Endothelial cell of umbilical vein (primary cell): ENCODE measurements around the gene PLPP1. TPM values are rescaled to one million over a fixed set of nuclear protein-coding genes. Genes with fewer than 3 reads are reported as not detected.

ENCODE experiments used
- BruUV-seq: library from RNA; stranded (reverse); fragments of 400-500 nt; replicated peaks from 2 replicates; lab custom pipeline; 2021; lab: Mats Ljungman, UMichigan
- CTCF ChIA-PET: fragments of 300-600, 350-600 bp; sonication (Branson Sonifier 250); formaldehyde crosslinking; loops from one replicate; lab custom pipeline; 2021; ENCODE audit warnings: antibody characterized with exemption, inconsistent platforms; lab: Charles Lee
- POLR2A ChIA-PET: fragments of 300-600, 350-600 bp; sonication (Branson Sonifier 250); formaldehyde crosslinking; loops from one replicate; lab custom pipeline; 2021; ENCODE audit warnings: antibody characterized with exemption, inconsistent platforms; lab: Charles Lee
- DNase-seq: peaks from one replicate; pipeline ENCODE4 v3.0.0-alpha.2; 2011; ENCODE audit warnings: low read depth, low spot score
- FAIRE-seq: peaks from 2 replicates; lab custom pipeline; 2011; peaks lifted over from hg19 to GRCh38; lab: Jason Lieb, UNC
- H2AFZ ChIP-seq: 2 replicates; pipeline ENCODE4 v1.6.0; 2012; ENCODE audit warnings: low read depth, low read length, control low read depth, inconsistent platforms
- H3K27ac ChIP-seq: 2 replicates; pipeline ENCODE4 v1.5.1; 2011; ENCODE audit warnings: low read depth, mild to moderate bottlenecking, control low read depth, low read length, moderate library complexity; ENCODE audit not compliant: insufficient read depth
- H3K27me3 ChIP-seq, 2 experiments: 2 replicates each; pipeline versions ENCODE4 v1.6.0 to v1.6.1; 2011; ENCODE audit warnings: low read length in 2 of 2, mixed read lengths in 1 of 2; ENCODE audit not compliant: control insufficient read depth in 2 of 2, insufficient read depth in 2 of 2
- H3K36me3 ChIP-seq, 2 experiments: 2 replicates in 1 of 2; 3 replicates in 1 of 2; pipeline ENCODE4 v1.5.1; 2011; ENCODE audit warnings: low read length in 2 of 2, mild to moderate bottlenecking in 1 of 2, moderate library complexity in 1 of 2; ENCODE audit not compliant: control insufficient read depth in 2 of 2, insufficient read depth in 2 of 2; ENCODE audit errors: extremely low read depth in 1 of 2
- H3K4me1 ChIP-seq: 3 replicates; pipeline ENCODE4 v1.5.1; 2011; ENCODE audit warnings: mild to moderate bottlenecking, low read length; ENCODE audit not compliant: control insufficient read depth, insufficient read depth; ENCODE audit errors: extremely low read depth
- H3K4me2 ChIP-seq: 2 replicates; pipeline ENCODE4 v1.6.1; 2011; ENCODE audit warnings: low read length, control low read depth, mixed read lengths; ENCODE audit not compliant: insufficient read depth
- H3K4me3 ChIP-seq, 3 experiments: fragments of 200-600 bp in 1 of 3; sonication (generic), shearing (Covaris generic) in 1 of 3; replicated peaks in 1 of 3; 2 replicates each; pipeline ENCODE4 v1.5.1; 2011 to 2016; ENCODE audit warnings: control low read depth in 3 of 3, low read length in 3 of 3, mild to moderate bottlenecking in 2 of 3, inconsistent platforms in 1 of 3, low read depth in 1 of 3, moderate library complexity in 1 of 3; ENCODE audit not compliant: insufficient read depth in 1 of 3
- H3K79me2 ChIP-seq: 2 replicates; pipeline ENCODE4 v1.6.0; 2012; ENCODE audit warnings: low read length, inconsistent platforms; ENCODE audit not compliant: control insufficient read depth, insufficient read depth
- H3K9ac ChIP-seq: replicated peaks from 2 replicates; pipeline ENCODE3; 2011; ENCODE audit warnings: low read length, control low read depth; ENCODE audit not compliant: insufficient read depth; ENCODE audit errors: extremely low read depth
- H3K9me1 ChIP-seq: replicated peaks from 3 replicates; pipeline ENCODE4 v1.6.0; 2011; ENCODE audit warnings: mild to moderate bottlenecking, low read length; ENCODE audit not compliant: control insufficient read depth, insufficient read depth; ENCODE audit errors: extremely low read depth
- H3K9me3 ChIP-seq: replicated peaks from 2 replicates; pipeline ENCODE4 v1.5.1; 2012; ENCODE audit warnings: low read length, inconsistent platforms; ENCODE audit not compliant: control insufficient read depth, insufficient read depth
- H4K20me1 ChIP-seq: replicated peaks from 2 replicates; pipeline ENCODE3; 2011; ENCODE audit warnings: mild to moderate bottlenecking, low read length; ENCODE audit not compliant: control insufficient read depth, insufficient read depth; ENCODE audit errors: extremely low read depth
- CTCF ChIP-seq, 2 donors: IDR thresholded peaks; 1 replicate in 1 of 2; 2 replicates in 1 of 2; pipeline ENCODE4 v1.5.1; 2011; ENCODE audit warnings: low read length in 2 of 2, mild to moderate bottlenecking in 2 of 2, moderate library complexity in 2 of 2, control low read depth in 1 of 2, inconsistent platforms in 1 of 2, low read depth in 1 of 2; ENCODE audit not compliant: insufficient read depth in 1 of 2; ENCODE audit errors: extremely low read depth in 1 of 2
- EZH2 ChIP-seq: IDR thresholded peaks from 2 replicates; pipeline ENCODE4 v1.6.1; 2012; ENCODE audit warnings: borderline replicate concordance, low read depth, mild to moderate bottlenecking, moderate library complexity, low read length, inconsistent platforms; ENCODE audit not compliant: severe bottlenecking
- FOS ChIP-seq: IDR thresholded peaks from 2 replicates; pipeline ENCODE4 v1.6.1; 2011; ENCODE audit warnings: mild to moderate bottlenecking, low read length, moderate library complexity, borderline replicate concordance; ENCODE audit not compliant: insufficient read depth
- GATA2 ChIP-seq: IDR thresholded peaks from 2 replicates; pipeline ENCODE4 v1.7.0; 2011; ENCODE audit warnings: low read depth, mild to moderate bottlenecking, moderate library complexity, mixed read lengths, low read length; ENCODE audit not compliant: insufficient read length, insufficient read depth
- JUN ChIP-seq: IDR thresholded peaks from 2 replicates; pipeline ENCODE4 v1.6.1; 2011; ENCODE audit warnings: borderline replicate concordance, low read depth; ENCODE audit not compliant: insufficient read length, insufficient read depth
- MAX ChIP-seq: IDR thresholded peaks from 2 replicates; pipeline ENCODE4 v1.6.1; 2011; ENCODE audit not compliant: insufficient read depth, insufficient read length
- MYC ChIP-seq: IDR thresholded peaks from one replicate; pipeline ENCODE4 v1.6.1; 2011; ENCODE audit warnings: mild to moderate bottlenecking, low read depth, low read length
- POLR2A ChIP-seq: IDR thresholded peaks from 2 replicates; pipeline ENCODE4 v1.6.1; 2012; ENCODE audit warnings: low read depth, mild to moderate bottlenecking, control low read depth, low read length
- POLR2AphosphoS5 ChIP-seq: IDR thresholded peaks from 2 replicates; pipeline ENCODE4 v1.6.1; 2012; ENCODE audit warnings: low read depth, mild to moderate bottlenecking, control low read depth, low read length, moderate library complexity; ENCODE audit not compliant: insufficient read depth
- dilution Hi-C: fragments of 300-500 bp; cut with MboI; formaldehyde crosslinking; loops from one replicate; pipeline ENCODE4 v1.15.0; 2019; ENCODE audit warnings: low sequenced_read_pairs; ENCODE audit not compliant: extremely low pct_ligation_motif_present
- intact Hi-C: fragments of 100-400 bp; cut with micrococcal nuclease; formaldehyde crosslinking; loops from one replicate; pipeline ENCODE4 v1.10.0; 2022
- polyA plus RNA-seq, 4 experiments: library from polyadenylated mRNA; depleted of rRNA in 3 of 4; stranded (reverse) in 3 of 4; unstranded in 1 of 4; fragments of >200 nt; gene quantifications; 2 replicates each; pipeline versions ENCODE4 v1.2.1 to v1.2.3, GENCODE V29; 2011 to 2012; ENCODE audit warnings: missing spikeins in 1 of 4
- total RNA-seq: library from RNA; stranded (reverse); gene quantifications from 2 replicates; pipeline ENCODE4 v1.2.3, GENCODE V29; 2021

The PLPP1 gene
- total and polyA plus RNA-seq, 2 donors (not counting 3 experiments of a cell fraction or from before 2014, with no cell fraction given) = 14.3 to 25.9 TPM

GRCh38 chr5:55520117-55520839 is 14.5 kb downstream of the PLPP1 start:
- H3K79me2 ChIP-seq = no peaks in the 10 kb centered on the region
- intact Hi-C loops = no loop called here
- H3K9me1 ChIP-seq = no peaks in the 10 kb centered on the region
- no peaks in the 10 kb centered on the region for H4K20me1 ChIP-seq
- H3K4me3 ChIP-seq = no peak overlapping the region
- dilution Hi-C loops = no loop called here
- ChIA-PET CTCF (interaction anchor here (0.9 to 1.1 kb wide), 3 partner anchors 11 to 14 kb away, joined by 3 to 4 read pairs (median 3); partner anchors contain the start of gene PLPP1), POLR2A (no interaction called here)
- no peak overlapping the region for H3K4me2 ChIP-seq
- FAIRE-seq (no peak), DNase-seq (no peak)
- H2AFZ ChIP-seq = no peak overlapping the region
- H3K27ac ChIP-seq = no peak overlapping the region
- no peak overlapping the region for H3K9ac ChIP-seq
- BruUV-seq = no TSS peak
- H3K4me1 ChIP-seq = no peaks in the 10 kb centered on the region
- no peaks in the 10 kb centered on the region for H3K9me3 ChIP-seq
- no peaks in the 10 kb centered on the region for H3K27me3 ChIP-seq
- TF ChIP-seq EZH2 = no peak
- TF ChIP-seq POLR2A = no peak
- TF ChIP-seq GATA2 = no peak
- TF ChIP-seq POLR2AphosphoS5 = no peak
- TF ChIP-seq MYC = no peak
- TF ChIP-seq FOS = no peak
- TF ChIP-seq MAX = no peak
- H3K36me3 ChIP-seq = no peaks in the 10 kb centered on the region

- Histone ChIP-seq H3K9me3 (no peaks in the 10 kb centered on the region), H2AFZ (no peak overlapping the region), H3K9ac (no peak overlapping the region), H3K9me1 (no peaks in the 10 kb centered on the region), H3K4me2 (no peak overlapping the region), H3K27me3 (no peaks in the 10 kb centered on the region), H3K36me3 (no peaks in the 10 kb centered on the region), H3K79me2 (no peaks in the 10 kb centered on the region), H4K20me1 (no peaks in the 10 kb centered on the region), H3K4me3 (no peak overlapping the region), H3K4me1 (no peaks in the 10 kb centered on the region), H3K27ac (no peak overlapping the region)
- ChIA-PET CTCF (no interaction called here), POLR2A (no interaction called here)
- FAIRE-seq (no peak), DNase-seq (no peak)
- dilution Hi-C loops = no loop called here
- intact Hi-C loops = no loop called here
- BruUV-seq = no TSS peak
- TF ChIP-seq MYC (no peak), FOS (no peak), GATA2 (no peak), CTCF (IDR thresholded peaks at IDR 0.05; ENCODE audit: extremely low read depth in 1 of 2, insufficient read depth in 1 of 2, low read depth in 1 of 2, low read length in 2 of 2) (no peak), POLR2A (no peak), MAX (no peak), POLR2AphosphoS5 (no peak), EZH2 (no peak), JUN (no peak)
Measured at GRCh38 chr5:55518831-55519390, 15.9 kb downstream of the PLPP1 start.
